Measurements from ENCODE around the gene ARHGAP24.

ARHGAP24 gene

DNA sequence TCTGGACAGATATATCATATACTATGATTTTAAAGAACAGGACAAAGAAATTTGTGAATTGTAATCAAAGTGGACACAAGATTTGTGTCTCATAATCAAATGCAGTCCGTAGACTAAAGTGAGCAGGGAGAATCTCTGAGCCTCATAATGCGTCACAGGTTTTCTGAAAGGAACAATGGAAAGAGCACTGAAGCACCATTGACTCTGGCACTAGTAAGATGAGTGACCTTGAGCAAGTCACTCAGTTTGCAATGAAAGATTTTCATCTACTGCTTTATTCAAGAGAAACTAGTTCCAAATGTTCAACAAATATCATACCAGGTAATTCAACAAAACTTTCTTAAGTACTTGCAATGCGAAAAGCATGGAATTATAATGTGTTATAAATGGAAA lies 569.6 kb downstream of the ARHGAP24 start:
- no peak for DNase-seq (ENCODE audit: low read depth in 2 of 3, low spot score in 2 of 3)

DNA sequence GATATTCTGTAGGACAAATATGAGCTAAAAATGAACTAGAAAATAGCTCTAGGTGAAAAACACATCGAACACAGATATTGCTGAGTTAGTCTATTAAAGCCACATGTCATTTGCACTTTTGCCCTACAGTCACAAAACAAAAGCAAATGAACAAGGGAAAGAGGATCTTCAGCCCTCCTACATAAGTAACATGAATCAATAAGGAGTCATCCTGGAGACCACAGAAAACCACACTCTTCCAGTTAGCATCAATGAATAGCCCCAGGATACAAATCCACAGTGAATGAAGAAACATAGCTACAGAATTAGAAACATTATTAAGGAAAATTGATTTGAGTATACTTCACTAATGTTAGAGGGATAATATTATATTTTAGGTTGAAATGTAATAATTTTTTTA lies 573.5 kb downstream of the ARHGAP24 start:
- DNase-seq (ENCODE audit: low read depth in 2 of 3, low spot score in 2 of 3), result no peak

DNA sequence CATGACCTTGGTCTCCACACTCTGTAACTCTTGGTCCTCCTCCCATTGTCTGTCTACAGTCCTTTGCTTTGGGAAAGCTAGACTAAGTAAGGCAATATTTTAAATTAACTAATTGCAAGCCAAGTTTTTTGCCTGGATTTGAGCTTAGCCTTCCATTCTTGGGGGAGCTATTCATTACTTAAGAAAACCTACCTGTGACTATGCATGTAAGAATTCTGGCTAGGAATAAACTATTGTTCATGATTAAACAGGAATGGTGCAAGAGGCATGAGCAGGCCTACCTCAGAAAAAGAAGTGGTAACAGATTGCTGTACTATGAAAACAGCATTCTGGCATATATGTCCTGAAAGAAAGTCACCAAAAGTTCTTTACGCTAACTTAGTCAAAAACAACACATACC lies 575.5 kb downstream of the ARHGAP24 start:
- no peak for DNase-seq (ENCODE audit: low read depth in 2 of 3, low spot score in 2 of 3)

Measured in activated CD8-positive, alpha-beta memory T cell treated with anti-CD3 and anti-CD28 coated beads for 48 hours (primary cell).